ENCODE results near the gene ETV3L.
"Not testable (repeated sequence)": the region's sequence is repeated elsewhere in the genome, so short reads cannot be mapped to it uniquely, and the experiment has no call there.

Gene ETV3L

DNA sequence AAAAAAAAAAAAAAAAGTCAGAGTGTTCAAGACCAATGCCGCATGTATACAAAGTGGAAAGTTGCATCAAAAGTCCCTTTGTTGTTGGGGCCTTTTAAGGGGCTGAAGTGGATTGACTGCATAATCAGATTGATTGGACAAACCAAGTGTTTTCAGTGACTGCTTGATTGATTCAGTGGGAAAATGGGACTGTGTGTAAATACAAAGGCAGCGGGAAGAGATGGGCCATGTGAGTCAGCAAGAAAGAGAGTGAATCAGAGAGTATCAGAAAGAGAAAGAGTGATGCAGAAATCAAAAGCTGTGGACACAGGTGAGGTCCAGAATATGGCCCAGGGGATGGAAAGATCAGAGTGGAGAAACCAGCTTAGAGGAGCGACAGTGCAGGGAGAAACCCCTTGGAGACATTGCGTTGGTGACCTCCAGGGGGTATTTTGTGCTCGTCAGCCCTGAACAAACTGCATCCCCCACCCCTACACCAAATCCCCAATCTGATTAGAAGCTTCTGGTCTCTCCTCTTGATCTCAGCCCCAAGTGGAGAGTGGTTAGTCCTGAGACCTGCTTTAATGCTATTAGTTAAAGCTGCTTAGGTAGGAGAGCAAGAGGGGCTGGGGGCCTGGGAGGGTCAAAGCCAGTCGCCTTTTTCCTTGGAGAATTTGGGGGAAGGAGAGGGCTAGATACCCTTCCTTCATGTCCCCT, 5.1 kb upstream of the ETV3L start:
- DNase-seq, result no peak

DNA sequence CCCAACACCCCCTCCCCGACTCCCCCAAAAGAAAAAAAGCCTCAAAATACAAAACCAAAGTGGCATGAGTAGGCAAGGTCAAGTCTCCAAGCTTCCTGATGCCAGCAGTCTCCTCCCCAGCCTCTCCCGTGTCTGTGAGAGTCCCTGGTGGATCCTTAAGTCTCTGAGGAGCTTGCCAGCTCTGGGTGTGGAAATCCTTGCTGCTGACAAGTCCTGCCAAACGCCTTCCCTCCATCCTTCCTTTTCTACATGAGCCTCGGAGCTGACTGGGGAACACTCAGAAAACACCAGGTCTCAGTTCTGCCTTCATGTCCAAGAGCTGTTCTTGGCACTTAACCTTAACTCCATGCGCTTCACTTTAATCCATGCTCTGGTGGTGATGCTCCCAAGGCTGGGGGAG, 3.7 kb upstream of the ETV3L start:
- no peak for DNase-seq

DNA sequence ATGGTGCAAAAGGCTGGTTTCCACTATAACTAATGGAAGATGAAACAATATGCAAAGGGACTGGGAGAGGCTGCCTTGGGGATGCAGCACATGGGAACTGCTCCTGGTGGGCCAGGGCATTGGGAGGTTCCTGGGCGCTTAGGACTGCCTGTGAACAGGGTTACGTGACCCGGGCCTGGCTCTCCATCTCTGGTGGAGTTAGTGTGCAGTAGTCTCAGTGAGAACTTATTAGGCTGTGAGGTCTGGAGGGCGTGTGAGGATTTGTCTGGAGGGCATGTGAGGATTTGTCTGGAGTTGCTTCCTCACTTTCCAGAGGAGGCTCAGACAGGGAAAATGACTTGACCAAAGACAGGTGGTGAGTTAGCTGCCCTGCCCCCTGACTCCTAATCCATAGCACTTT, 1.5 kb upstream of the ETV3L start:
- no peak for DNase-seq

DNA sequence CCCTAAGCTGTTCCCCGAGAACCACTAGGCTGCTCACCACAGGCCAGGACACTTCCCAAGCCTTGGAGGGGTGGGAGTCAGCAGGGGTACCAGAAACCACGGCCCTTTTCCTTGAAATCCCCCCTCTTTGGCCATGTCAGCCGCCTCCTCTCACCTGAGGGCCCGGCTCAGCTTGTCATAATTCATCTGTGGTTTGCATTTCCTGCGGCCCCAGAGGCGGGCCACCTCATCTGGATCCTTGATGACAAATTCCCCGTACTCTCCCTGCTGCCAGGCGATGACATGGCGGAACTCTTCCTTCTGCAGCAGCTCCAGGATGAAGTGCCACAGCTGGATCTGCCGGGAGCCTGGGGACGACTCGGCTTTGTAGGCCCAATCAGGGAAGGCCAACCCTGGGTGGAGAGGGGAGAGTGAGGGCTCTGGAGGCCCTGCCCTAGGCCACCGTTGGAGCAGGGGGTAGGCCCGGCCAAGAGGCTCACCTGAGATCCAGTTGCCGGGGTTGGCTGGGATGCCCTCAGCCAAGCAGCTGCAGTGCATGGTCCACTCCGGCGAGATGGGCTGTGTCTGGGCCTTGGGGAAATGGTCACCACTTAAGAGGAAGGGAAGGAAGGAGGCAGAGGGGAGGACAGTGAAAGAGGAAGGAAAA, 498 bp downstream of the ETV3L start:
- not testable (repeated sequence) for DNase-seq

DNA sequence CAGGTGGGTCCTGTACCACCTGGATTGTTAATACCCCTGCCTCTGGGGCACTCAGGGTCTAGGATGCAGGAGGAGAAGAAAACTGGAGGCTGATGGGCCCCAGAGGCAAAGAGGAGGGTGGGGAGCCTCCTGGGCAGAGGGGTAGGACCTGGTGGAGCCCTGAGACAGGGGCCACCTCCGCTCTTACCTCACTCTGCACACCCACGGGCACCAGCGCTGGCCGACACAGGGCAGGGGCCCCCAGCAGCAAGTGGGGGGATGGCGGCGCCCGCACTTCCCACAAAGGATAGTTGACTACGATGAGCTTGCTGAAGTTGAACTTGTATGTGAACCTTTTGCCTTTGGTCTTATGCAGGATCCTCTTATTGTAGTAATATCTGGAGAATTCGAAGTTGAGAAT, 1.1 kb downstream of the ETV3L start:
- no peak for DNase-seq

DNA sequence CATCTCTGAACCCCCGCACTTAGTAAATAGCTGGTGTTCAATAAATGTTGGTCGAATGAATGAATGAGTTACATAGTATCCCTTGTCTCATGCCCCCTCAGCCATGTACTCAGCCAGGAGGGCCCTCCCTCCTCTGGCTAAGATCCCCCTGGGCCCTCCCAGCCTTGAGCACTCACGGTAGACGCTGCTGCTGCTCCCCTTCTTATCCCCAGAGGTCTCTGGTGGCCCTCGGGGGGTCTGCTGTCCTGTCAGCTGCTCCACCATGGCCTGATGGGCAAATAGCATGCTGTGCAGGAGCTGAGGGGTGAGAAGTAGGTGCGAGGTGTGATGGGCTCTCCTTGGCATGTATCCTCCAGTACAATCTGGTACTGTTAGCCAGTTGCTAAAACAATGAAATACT, 1.9 kb downstream of the ETV3L start:
- DNase-seq, result no peak

DNA sequence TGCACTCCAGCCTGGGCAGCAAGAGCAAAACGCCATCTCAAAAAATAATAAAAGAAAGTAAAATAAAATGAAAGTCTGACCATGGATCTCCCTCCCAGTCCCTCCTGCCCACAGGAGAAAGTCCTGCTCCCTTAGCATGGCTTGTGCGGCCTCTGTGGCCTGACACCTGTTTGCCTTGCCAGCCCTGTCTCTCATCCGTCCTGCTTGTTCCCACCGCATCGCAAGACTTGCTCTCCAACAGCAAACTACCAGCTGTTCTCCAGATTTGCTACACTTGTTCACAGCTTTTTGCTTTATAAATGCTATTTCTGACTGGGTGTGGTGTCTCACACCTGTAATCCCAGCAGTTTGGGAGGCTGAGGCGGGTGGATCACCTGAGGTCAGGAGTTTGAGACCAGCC, 2.7 kb downstream of the ETV3L start:
- DNase-seq, result no peak

DNA sequence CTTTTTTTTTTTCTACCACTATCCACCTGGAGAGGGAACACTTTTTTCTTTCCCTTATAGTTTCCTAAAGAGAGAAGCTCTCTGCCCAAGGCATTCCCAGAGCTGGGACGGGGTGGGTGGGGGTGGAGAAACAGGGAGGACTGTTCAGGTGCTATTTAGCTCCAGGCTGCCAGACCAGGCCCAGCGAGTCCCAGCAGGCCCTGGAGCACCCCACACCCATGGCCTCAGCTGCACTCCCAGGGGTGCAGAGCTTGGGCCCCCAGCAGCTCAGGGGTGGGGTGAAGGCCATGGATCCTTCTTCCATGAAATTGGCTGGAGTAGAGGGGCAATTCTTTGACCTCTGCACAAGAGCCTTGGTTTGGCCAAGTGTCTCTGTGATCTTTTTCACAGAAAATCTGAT, 4.1 kb downstream of the ETV3L start:
- DNase-seq, result no peak

DNA sequence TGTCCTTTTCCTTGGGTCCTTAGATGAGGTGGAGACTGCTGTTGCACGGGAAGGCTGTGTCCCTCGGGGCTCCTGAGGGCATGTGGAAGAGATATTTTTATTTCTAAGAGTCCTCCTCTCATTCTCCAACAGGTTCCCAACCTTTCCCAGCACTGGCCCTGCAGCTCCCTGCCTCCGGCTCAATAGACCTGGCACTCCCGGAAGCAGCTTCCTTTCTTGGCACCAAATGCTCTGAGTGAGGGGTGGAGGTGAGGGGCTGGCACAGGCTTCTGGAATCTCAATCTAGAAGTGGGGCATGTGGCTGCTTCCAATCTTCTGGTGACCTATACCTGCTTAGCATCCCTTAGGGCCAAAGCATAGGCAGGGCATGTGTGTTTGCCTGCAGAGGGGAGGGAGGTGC, 4.5 kb downstream of the ETV3L start:
- no peak for DNase-seq

DNA sequence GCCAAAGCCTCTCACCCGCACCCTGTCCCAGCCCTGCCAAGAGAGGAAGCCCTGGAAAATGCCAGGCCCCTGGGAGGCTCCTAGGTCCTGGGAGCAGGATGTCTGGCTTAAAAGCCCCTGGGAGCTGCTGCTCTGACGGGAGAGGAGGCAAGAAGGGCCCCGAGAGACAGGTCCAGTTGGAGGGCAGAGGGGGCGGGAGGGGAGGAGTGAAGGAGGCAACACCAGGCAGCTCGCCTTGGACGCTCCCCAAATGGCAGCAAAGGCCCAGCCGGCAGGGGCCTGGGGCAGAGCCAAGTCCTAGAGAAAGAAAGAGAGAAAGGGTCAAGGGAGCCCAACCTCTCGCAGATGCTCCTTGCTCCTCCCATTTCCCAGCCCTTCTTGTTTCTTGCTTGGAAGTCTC, 6.8 kb downstream of the ETV3L start:
- no peak for DNase-seq

DNA sequence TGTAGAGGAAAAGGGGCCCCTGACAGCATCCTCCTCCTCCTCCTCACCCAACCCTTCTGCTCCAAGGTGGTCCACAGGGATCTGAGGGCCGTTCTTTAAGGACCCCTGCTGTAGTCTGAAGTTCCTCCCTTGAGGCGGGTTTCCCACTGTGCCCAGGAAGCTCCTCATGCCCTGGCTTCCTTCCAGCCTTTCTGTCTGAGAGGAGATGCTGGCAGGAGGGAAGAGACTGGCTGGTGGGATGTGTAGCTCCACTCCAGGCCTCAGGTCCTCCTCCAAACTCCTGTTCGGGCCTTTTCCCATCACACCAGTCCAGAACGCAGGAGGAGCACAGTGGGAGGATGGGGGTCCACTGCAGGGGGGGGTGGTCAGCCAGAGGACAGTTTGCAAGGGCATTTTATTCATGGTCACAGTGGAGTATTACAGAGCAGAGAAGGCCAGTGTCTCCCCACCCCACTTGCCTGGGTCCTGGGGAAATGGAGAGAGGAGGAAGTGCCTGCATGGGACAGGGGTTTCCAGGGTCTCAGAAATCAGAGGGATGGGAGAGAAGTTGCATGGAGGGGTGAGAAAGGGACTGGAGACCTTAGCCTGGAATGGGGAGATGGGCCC, 7.8 kb downstream of the ETV3L start:
- no peak for DNase-seq

DNA sequence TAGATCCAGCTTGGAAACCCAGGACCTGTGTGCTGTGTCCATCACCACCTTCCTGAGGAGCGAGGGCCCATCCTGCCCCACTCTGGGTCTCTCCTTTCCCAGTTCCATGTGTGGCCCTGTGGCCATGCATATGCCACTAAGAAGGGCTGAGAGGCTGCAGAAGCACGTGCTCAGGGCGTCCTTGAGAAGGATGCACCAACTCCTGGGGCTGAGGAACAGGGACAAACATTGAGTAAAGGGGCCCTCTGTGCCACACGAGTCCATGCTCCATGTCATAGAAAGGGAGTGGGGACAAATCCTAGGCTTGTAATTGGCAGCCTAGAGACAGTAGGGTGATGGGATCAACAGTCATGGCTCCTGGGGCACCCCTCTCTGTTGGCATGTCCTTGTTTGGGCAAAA, 8.4 kb downstream of the ETV3L start:
- DNase-seq, result no peak

DNA sequence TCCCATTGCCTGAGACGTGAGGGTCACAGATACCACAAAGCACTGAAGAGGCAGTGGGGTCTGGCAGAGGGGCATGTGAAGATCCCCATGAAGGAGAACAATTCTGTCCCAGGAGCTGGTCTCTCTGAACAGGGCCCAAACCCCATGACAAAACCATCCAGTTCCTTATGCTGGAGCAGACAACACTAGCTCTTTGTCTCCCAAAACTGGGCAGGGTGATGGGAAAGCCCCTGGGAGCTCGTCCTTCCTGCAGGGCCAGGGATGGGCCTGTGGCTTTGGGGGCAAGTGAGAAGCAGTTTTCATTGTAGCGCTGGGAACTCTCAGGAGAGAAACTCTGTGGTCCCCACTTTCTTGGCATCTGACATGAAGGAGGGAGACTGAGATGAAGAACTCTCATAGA, 8.8 kb downstream of the ETV3L start:
- DNase-seq, result no peak

DNA sequence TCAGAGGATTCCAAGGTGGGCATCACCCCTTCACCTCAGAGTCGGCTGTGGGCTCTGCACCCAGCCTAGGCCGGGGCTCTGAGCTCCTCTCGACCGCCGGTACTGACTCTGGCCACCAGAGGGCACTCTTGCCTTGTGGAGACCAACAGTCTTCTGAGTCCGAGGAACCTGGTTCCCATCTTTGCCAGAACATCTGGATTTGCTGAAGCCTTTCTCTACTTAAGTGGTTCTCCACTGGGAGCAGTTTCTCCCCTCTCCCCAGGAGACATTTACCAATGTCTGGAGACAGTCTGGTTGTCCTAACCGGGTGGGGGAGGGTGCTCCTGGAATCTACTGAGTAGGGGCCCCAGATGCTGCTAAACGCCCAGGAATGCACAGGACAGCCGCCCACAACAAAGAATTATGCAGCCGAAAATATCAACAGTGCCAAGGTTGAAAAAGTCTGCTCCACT, 9.4 kb downstream of the ETV3L start:
- peak; percentile 61 for DNase-seq

DNA sequence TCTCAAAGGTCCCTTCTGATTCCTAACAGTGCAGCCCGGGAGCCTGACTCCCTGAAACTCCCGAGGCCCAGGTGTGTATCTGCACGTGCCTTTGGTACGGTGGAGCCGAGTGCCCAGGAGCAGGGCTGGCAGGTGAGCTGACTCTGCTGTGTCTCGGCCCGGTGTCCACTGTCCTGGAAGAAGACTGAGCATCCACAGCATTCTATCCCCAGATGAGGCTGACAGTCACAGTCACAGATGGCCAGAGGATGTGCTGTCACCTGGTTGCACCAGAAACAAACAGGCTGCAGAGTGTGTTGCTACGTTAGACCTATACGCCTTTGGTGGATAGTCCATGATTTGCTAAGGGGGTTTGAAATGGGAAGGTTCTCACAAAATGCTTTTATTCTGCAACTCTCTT, 9.8 kb downstream of the ETV3L start:
- no peak for DNase-seq

DNA sequence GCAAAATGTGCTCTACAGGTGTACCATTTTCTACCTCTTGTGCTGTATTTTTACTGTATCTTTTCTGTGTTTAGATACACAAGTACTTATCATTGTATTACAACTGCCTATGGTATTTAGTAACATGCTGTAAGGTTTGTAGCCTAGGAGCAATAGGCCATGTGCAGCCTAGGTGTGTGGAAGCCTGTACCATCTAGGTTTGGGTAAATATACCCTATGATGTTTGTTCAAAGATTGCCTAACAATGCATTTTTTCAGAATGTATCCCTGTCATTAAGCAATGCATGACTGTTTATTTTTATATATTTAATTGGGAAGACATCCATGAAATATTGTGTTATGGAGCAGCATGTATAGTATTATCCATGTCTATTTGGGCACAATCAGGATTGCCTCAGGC, 11.0 kb downstream of the ETV3L start:
- DNase-seq, result no peak

DNA sequence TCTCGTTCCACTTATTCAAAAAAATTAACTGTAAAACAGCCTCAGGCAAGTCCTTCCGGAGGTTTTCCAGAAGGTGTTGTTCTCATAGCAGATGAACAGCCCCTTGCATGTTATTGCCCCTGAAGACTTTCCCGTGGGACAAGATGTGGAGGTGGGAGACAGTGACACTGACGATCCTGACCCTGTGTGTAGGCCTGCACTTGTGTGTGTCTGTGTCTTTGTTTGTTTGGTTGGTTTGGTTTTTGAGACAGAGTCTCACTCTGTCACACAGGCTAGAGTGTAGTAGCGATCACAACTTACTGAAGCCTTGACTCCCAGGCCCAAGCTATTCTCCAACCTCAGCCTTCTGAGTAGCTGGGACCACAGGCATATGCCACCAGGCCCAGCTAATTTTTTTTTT, 12.6 kb downstream of the ETV3L start:
- no peak for DNase-seq

DNA sequence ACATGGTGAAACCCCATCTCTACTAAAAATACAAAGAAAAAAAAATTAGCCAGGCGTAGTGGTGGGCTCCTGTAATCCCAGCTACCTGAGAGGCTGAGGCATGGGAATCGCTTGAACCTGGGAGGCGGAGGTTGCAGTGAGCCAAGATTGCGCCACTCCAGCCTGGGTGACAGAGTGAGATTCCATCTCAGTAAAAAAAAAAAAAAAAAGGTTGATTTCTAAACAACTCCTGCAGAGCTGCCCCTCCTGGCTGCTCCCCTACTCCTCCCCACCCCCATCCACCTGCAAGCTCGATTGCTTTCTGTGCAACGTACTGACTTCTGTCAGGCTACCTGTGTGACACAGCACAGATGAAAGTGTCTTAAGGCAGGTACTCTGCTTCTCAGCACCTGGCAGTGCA, 13.3 kb downstream of the ETV3L start:
- no peak for DNase-seq

DNA sequence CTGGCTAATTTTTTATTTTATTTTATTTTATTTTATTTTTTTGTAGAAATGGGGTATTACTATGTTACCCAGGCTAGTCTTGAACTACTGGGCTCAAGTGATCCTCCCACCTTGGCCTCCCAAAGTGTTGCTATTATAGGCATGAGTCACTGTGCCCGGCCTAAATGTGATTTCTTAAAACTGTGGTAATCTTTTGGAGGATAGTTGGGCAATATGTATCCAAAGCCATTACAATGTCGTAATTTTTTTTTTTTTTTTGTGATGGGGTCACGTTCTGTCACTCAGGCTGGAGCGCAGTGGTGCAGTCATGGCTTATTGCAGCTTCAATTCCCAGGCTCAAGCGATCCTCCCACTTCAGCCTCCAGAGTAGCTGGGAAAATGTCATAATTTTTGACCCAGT, 14.2 kb downstream of the ETV3L start:
- DNase-seq, result no peak

DNA sequence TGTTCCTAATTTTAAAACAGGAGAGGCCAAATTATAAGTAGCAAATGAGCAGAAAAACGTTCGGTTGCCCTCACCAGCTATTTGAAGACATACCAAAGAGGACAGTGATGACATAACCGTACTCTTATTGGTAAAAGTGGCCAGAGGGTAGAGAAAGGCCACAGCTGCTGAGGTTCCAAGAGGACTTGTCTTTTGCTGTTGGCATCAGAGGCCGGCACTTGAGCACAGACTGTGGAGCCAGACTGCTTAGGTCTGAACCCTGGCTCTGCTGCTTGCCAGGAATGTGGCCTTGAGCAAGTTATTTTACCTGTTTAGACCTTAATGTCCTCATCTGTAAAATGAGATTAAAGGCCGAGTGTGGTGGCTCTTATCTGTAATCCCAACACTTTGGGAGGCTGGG, 14.9 kb downstream of the ETV3L start:
- DNase-seq, result no peak

DNA sequence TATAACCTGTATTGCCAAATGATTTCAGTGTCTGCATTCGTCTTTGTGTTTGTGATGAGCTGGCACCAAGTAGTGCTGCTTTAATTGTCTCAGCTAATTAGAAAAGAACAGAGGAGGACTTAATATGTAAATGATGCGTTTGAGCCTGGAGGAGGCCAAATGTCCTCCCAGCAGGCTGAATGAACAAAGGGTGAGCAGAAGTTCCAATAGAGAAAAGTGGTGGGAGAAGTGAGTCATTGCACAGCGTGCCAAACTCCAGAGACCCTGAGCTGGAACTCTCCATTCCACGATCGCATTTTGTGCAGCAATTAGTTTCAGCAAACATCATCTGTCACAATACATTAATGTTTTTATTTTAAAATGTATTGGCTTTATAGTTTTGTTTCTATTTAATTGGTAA, 17.9 kb downstream of the ETV3L start:
- DNase-seq, result no peak

DNA sequence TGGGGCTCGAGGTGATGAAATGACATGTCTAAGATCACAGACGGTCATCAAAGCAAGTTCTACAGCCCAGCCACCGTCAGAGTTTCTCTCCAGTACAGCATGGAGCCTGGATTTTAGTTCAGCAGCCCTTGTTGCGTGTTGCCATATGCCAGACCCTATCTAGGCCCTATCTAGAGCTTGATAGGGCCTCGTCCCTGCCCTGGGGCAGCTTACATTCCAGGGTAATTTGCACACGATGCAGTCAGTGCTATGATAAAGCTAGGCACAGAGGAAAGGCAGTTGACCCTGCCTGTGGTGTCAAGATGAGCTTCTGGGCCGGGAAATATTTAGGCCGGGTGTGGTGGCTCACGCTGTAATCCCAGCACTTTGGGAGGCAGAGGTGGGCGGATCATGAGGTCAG, 18.9 kb downstream of the ETV3L start:
- no peak for DNase-seq

DNA sequence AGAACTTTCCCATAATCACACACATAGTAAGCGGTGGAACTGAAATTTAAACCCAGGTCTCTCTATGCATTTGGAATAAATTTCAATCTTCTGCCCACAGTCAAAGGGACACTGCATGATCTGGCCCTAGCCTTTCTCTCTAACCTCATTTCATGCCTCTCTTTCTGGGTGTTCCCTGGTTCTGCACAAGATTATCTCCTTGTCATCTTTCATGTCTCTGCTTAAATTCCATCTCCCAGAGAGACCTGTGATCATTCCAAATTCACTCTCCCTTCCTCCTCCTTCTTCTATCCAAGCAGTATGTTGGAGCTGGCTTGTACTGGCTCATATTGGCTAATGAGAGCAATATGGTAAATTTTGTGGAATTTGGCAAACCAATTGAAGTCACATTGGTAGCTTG, 22.2 kb downstream of the ETV3L start:
- DNase-seq, result no peak

DNA sequence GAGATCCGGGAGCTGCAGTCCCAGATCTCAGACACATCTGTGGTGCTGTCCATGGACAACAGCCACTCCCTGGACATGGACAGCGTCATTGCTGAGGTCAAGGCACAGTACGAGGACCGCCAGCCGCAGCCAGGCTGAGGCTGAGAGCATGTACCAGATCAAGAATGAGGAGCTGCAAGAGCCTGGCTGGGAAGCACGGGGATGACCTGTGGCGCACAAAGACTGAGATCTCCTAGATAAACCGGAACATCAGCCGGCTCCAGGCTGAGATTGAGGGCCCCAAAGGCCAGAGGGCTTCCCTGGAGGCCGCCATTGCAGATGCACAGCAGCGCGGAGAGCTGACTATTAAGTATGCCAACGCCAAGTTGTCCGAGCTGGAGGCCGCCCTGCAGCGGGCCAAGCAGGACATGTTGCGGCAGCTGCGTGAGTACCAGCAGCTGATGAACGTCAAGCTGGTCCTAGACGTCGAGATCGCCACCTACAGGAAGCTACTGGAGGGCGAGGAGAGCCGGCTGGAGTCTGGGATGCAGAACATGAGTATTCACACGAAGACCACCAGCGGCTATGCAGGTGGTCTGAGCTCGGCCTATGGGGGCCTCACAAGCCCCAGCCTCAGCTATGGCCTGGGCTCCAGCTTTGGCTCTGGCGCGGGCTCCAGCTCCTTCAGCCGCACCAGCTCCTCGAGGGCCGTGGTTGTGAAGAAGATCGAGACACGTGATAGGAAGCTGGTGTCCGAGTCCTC, 25.5 kb downstream of the ETV3L start:
- DNase-seq, result no peak
